Activated gamma-delta T cell treated with anti-CD3 and anti-CD28 coated beads, Interleukin-2, amount 50 U/mL, for 16 hours (primary cell): Measurements from ENCODE around the gene IGF2R.
"Not testable (repeated sequence)": the region's sequence is repeated elsewhere in the genome, so short reads cannot be mapped to it uniquely, and the experiment has no call there.

Source experiments
- DNase-seq: peaks from one replicate; pipeline ENCODE4 v3.0.0-alpha.2; 2020; ENCODE audit warnings: low read depth

The IGF2R gene

GRCh38 chr6:159953091-159953601 lies 15.7 kb upstream of the IGF2R start:
- DNase-seq: no peak

- DNase-seq: no peak
These were observed 12.9 kb upstream of the IGF2R start for GRCh38 chr6:159955945-159956361.

DNA sequence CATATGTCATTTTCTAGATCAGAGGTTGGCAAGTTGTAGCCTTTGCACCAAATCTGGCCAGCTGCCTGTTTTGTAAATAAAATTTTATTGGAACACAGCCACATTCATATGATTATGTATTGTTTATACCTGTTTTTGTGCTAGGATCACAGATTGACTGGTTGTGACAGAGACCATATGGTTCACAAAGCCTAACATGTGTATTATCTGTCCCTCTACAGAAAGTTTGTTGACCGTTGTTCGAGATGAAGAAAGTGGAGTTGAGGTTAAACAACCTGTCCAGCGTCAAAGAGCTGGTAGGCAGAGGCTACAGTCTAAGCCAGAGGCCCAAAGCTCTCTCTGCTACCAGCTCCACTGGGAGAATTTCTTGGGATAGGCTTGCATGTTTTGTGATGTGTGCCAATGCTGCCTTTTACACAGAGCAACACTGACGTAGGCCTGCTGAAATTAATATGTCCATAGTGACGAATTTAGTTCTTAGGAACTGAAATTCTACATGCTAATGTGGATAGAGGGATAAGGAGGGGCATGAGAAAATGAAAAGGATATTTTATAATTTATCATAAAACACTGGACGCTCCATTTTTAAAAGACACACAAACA lies 11.7 kb upstream of the IGF2R start:
- DNase-seq: no peak

DNA sequence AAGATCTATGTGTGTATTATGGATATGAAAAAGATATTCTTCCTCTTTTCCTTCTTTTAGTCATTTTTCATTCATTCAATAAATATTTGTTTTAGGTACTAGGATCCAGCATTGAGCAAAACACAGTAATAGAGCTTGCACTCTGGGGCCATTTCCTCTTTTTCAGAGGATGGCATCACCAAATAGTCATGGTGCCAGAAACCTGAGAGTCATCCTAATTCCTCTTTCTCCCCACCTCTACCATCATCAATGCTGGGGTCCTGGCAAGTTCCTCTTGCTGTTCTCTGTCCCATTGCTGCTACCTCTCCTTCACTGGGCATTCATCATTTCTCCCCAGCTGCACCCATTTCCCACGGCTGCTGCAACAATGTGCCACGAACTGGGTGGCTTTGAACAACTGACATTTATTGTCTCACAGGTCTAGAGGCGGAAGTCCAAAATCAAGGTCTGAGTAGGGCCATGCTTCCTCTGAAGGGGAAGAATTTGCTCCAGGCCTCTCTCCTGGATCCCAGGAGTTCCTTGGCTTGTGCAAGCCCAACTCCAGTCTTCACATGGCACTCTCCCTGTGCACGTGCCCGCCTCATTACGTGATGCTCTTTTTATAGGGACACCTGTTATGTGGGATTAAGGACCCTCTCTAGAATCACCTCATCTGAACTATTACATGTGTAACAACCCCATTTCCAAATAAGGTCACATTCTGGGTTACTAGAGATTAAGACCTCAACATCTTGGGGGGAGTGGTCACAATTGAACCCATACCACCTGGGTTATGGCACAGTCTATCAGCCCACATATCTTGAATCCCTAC lies 9.5 kb upstream of the IGF2R start:
- no peak for DNase-seq

DNA sequence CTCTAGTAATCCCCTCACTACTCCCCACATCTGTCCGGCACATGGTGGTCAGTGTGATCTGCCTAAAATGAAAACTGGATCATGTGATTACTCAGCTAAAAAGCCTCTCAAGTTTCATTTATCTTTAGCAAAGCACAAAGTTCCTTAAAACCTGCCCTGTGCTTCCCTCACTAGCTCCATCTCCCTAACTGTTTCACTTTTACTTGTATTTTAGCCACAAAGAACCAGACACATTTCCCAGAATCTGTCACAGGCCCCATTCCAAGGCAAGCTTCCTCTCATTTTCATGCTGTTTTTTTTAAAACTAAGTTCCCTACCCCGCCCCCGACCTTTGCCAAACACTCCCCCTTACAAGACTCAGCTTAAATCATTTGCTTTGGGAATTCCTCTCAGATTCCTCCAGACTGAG lies 8.9 kb upstream of the IGF2R start:
- no peak for DNase-seq

DNA sequence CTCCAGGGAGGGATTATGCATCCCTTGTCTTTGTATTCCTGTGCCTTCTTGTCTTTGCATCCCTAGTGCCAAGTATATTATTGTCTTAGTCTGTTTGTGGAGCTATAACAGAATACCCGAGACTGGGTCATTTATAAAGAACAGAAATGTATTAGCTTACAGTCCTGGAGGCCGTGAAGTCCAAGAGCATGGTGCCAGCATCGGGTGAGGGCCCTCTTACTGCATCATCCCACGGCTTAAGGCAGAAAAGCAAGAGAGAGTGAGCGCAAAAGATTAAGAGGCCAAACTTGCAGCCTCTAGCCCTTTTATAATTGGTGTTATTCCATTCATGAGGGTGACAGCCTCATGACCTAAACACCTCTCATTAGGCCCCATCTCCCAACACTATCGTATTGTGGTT lies 8.4 kb upstream of the IGF2R start:
- no peak for DNase-seq

GRCh38 chr6:159961528-159961927 lies 7.4 kb upstream of the IGF2R start:
- no peak for DNase-seq

DNA sequence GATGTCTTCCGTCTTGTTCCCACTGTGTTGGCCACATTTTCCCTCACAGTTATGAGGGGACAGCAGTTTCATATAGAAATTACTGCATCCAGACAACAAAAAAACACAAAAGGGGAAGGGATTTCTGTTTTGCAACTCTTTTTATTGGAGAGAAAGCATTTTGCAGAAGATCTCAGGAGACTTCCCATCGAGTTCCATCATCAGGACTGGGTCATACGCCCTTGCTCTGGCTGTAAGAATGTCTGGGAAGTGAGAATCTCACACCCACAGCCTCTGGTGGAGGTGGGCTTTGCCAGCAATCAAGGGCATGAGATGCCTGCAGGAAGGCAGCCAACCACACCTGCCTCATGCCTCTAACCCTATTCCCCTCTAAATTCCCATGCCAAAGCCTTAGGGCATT lies 5.8 kb upstream of the IGF2R start:
- no peak for DNase-seq

- no peak for DNase-seq
These were observed 4.8 kb upstream of the IGF2R start for GRCh38 chr6:159964046-159964445.

DNA sequence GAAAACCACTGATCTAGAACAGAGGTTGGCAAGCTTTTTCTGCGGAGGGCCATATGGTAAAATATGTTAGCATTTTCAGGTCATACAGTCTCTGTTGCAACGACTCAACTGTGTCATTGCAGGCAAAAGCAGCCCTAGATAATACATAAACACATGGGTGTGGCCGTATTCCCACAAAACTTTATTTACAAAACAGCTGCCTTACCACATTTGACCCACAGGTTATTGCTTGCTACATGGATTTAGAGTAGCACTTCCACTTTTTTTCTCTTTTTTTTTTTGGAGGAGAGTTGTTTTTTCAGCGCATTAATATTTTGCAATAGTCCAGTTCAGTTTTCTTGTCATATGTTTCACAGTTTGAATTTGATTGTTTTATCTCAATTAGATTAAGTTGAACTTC lies 2.5 kb upstream of the IGF2R start:
- DNase-seq: no peak

- DNase-seq: no peak
These were observed 1.9 kb upstream of the IGF2R start for GRCh38 chr6:159966981-159967380.

GRCh38 chr6:159967621-159968020 lies 1.3 kb upstream of the IGF2R start:
- not testable (repeated sequence) for DNase-seq

DNA sequence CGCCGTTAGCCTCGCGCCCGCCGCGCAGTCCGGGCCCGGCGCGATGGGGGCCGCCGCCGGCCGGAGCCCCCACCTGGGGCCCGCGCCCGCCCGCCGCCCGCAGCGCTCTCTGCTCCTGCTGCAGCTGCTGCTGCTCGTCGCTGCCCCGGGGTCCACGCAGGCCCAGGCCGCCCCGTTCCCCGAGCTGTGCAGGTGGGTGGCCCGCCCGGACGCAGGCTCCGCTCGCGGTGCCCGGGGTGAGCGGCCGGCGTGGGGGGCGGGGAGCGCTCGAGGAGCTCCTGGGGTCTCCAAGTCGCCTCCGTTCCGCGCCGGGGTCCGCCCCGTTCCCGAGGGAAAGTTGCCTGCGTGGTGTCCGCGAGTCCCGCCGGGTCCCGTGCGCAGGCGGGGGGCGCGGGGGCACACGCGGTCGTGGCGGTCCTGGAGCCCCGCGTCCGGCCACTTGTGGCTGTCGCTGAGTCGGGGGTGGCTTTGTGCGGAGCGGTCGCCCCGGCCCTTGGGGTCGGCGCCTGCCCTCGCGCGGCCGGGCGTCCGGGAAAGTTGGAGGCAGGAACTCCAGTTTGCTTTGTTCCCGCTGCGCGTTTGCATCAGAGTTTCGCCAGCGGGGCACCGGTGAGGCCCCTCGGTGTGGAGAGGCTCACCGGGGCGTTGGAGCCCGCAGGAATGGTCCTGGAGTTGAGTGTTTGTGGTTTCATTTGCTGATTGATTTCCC lies 476 bp downstream of the IGF2R start:
- no peak for DNase-seq

- no peak for DNase-seq
These were observed 1.0 kb downstream of the IGF2R start for GRCh38 chr6:159969921-159970320.

- DNase-seq: no peak
These were observed 1.8 kb downstream of the IGF2R start for GRCh38 chr6:159970659-159971063.

DNA sequence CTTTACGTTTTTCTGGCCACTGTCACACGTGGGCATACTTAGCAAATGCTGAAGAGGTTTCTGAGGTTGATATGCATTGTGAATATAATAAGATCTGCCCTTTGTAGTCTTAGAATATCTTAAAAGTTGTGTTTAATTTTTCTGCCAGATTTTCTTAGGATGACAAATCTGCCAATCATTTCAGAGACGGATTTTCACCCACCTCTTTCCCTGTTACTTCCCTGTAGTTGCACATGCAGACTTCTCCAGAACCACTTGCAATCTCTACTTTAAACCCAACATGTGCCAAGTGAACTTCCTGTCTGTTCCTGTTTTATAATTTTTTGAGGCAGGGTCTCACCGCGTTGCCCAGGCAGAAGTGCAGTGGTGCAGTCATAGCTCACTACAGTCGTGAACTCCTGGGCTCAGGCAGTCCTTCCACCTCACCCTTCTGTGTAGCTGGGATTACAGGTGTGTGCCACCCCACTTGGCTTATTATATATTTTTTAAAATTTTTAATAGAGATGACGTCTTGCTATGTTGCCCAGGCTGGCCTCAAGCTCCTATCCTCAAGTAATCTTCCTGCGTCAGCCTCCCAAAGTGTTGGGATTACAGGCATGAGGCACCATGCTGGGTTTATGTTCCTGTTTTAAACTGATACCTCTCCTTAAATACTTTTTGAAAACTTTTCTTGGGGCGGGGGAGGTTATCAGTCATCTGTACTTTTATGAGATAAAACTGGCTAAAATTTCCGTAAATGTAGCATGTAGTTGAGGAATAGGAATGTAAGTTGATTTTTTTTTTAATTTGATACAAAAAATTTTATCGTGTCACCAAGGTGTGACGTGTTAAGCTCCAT lies 2.7 kb downstream of the IGF2R start:
- DNase-seq: no peak

- DNase-seq: no peak
These were observed 3.8 kb downstream of the IGF2R start for GRCh38 chr6:159972506-159973268.

GRCh38 chr6:159973406-159973805 lies 4.5 kb downstream of the IGF2R start:
- no peak for DNase-seq

DNA sequence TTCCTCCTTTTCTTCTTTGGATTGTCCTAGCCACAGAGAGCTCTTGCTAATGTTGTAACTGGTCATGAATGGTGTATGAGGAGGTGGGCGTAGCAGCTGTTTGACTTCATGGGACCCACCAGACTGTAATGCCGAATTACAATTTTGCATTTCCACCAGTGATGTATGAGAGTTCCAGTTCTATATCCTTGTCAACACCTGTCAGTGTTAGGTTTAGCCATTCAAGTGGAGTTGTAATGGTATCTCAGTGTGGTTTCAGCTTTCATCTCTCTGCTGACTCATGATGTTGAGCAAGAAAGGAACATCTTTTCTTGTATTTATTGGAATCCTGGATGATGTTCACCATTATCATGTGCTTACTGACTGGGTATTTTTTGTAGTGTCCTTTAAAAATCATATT lies 5.1 kb downstream of the IGF2R start:
- no peak for DNase-seq

DNA sequence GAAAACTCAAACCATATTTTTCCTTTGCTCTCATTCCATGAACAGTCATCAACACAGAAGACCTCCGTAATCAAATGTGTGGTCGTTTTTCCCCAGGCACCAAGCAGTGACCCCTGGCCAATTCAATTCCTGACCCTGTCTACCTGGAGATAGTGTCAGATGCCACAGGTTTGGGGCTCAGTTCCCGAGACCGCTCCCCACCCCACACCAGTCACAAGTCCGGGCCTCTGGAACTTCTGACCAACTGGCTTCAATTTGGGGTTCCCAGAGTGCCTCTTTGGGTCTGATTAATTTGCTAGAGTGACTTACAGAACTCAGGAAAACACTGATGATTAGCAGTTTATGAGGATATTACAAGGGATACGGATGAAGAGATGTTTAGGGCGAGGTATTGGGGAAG lies 6.0 kb downstream of the IGF2R start:
- no peak for DNase-seq

DNA sequence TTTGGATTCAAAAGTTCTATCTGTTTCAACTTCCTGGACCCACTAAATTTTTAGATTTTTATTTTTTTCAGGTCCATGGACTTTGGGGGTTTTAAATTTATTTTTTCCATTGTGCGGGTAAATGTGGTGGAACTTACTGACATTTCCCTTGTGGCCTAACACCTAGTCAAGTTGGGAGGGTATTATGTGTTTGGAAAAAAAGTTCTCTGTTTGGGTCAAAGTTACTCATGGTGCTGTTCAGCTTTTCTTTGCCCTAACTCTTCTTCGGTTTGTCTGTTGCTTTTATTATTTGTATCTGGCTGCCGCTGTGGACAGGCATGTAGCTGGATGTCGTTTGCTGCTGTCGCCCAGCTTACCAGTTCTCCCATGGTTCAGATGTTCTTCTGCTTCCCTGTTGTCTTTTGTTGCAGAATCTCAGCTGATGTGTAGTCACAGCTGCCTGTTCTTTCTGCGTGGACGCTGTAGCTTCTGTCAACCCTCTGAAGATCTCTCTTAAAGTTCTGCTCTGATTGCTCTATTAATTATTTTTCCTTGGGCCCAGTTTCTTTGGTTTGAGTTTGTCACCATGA lies 7.9 kb downstream of the IGF2R start:
- DNase-seq: no peak
